IMR-90 (cell line): ENCODE data around the gene A3GALT2. TPM values are rescaled to one million over a fixed set of nuclear protein-coding genes. Genes with fewer than 3 reads are reported as not detected.

Experiments used
- ATAC-seq: fragments of 200-7000 bp; cut with Tn5 transposase; 2 replicates; pipeline ENCODE4 v1.9.1; 2020; ENCODE audit warnings: low read depth, mild to moderate bottlenecking, moderate library complexity
- BruUV-seq: library from RNA; stranded (reverse); fragments of 400-500 nt; replicated peaks from 2 replicates; lab custom pipeline; 2021; lab: Mats Ljungman, UMichigan
- CTCF ChIA-PET: fragments of 300-600 bp; formaldehyde crosslinking; extraction: SDS; loops from one replicate; lab custom pipeline; 2021; ENCODE audit warnings: antibody characterized with exemption; lab: Yijun Ruan, JAX
- POLR2A ChIA-PET: fragments of 300-600 bp; sonication (Branson Sonifier 250); formaldehyde crosslinking; loops from one replicate; lab custom pipeline; 2022; ENCODE audit warnings: antibody characterized with exemption; ENCODE audit not compliant: unreplicated experiment; lab: Charles Lee
- DNase-seq: peaks from one replicate; pipeline ENCODE4 v3.0.0; 2013
- H2AFZ ChIP-seq: replicated peaks from 2 replicates; pipeline ENCODE3; 2013; ENCODE audit warnings: low read length, mild to moderate bottlenecking; ENCODE audit not compliant: poor library complexity
- H2AK5ac ChIP-seq: 2 replicates; pipeline ENCODE4 v1.6.1; 2013; ENCODE audit warnings: low read depth, low read length, inconsistent platforms
- H2AK9ac ChIP-seq: replicated peaks from 2 replicates; pipeline ENCODE3; 2013; ENCODE audit warnings: mild to moderate bottlenecking, low read depth, low read length, moderate library complexity; ENCODE audit not compliant: poor library complexity
- H2BK120ac ChIP-seq: 2 replicates; pipeline ENCODE4 v1.6.1; 2013; ENCODE audit warnings: low read depth, low read length, inconsistent platforms
- H2BK15ac ChIP-seq: 3 replicates; pipeline ENCODE4 v1.6.1; 2013; ENCODE audit warnings: low read depth, low read length, inconsistent platforms
- H2BK20ac ChIP-seq: 2 replicates; pipeline ENCODE4 v1.6.1; 2013; ENCODE audit warnings: low read depth, mild to moderate bottlenecking, inconsistent platforms, low read length, moderate library complexity
- H2BK5ac ChIP-seq: 2 replicates; pipeline ENCODE4 v1.6.1; 2013; ENCODE audit warnings: mild to moderate bottlenecking, low read depth, low read length, inconsistent platforms; ENCODE audit not compliant: poor library complexity, severe bottlenecking
- H3K14ac ChIP-seq: replicated peaks from 2 replicates; pipeline ENCODE4 v1.6.1; 2013; ENCODE audit warnings: low read depth, low read length, inconsistent platforms
- H3K18ac ChIP-seq: 2 replicates; pipeline ENCODE4 v1.6.1; 2013; ENCODE audit warnings: low read depth, low read length, control low read depth
- H3K23ac ChIP-seq: 2 replicates; pipeline ENCODE4 v1.6.1; 2013; ENCODE audit warnings: low read depth, low read length, inconsistent platforms
- H3K27ac ChIP-seq: 2 replicates; pipeline ENCODE4 v1.5.1; 2013; ENCODE audit warnings: mild to moderate bottlenecking, control low read depth, low read length; ENCODE audit not compliant: insufficient read depth
- H3K27me3 ChIP-seq: 2 replicates; pipeline ENCODE4 v1.6.1; 2013; ENCODE audit warnings: low read length; ENCODE audit not compliant: control insufficient read depth, insufficient read depth
- H3K36me3 ChIP-seq: 2 replicates; pipeline ENCODE4 v1.6.1; 2013; ENCODE audit warnings: low read length, mixed read lengths; ENCODE audit not compliant: control insufficient read depth, insufficient read depth
- H3K4ac ChIP-seq: 2 replicates; pipeline ENCODE4 v1.6.1; 2013; ENCODE audit warnings: low read depth, low read length, inconsistent platforms
- H3K4me1 ChIP-seq: 2 replicates; pipeline ENCODE4 v1.6.1; 2013; ENCODE audit warnings: low read length, mixed read lengths; ENCODE audit not compliant: control insufficient read depth, insufficient read depth
- H3K4me2 ChIP-seq: 2 replicates; pipeline ENCODE4 v1.6.1; 2013; ENCODE audit warnings: low read depth, mild to moderate bottlenecking, control low read depth, low read length, moderate library complexity
- H3K4me3 ChIP-seq: 2 replicates; pipeline ENCODE4 v1.5.1; 2013; ENCODE audit warnings: low read depth, mild to moderate bottlenecking, control low read depth, low read length, moderate library complexity; ENCODE audit not compliant: insufficient read depth
- H3K56ac ChIP-seq: 2 replicates; pipeline ENCODE4 v1.6.1; 2013; ENCODE audit warnings: low read length, inconsistent platforms; ENCODE audit not compliant: insufficient read depth; ENCODE audit errors: extremely low read depth
- H3K79me1 ChIP-seq, 2 experiments: 2 replicates each; pipeline ENCODE4 v1.6.1; 2013; ENCODE audit warnings: low read length in 2 of 2, inconsistent platforms in 1 of 2, low read depth in 1 of 2
- H3K9ac ChIP-seq: 2 replicates; pipeline ENCODE4 v1.6.1; 2013; ENCODE audit warnings: low read depth, low read length, control low read depth
- H3K9me1 ChIP-seq: 2 replicates; pipeline ENCODE4 v1.6.1; 2013; ENCODE audit warnings: low read length, inconsistent platforms; ENCODE audit not compliant: insufficient read depth
- H3K9me3 ChIP-seq: 2 replicates; pipeline ENCODE4 v1.6.1; 2013; ENCODE audit warnings: low read length; ENCODE audit not compliant: control insufficient read depth, insufficient read depth
- H4K20me1 ChIP-seq: 2 replicates; pipeline ENCODE4 v1.6.1; 2013; ENCODE audit warnings: low read length, inconsistent platforms; ENCODE audit not compliant: insufficient read depth
- H4K5ac ChIP-seq: 2 replicates; pipeline ENCODE4 v1.6.1; 2013; ENCODE audit warnings: mild to moderate bottlenecking, low read depth, low read length, control low read depth
- H4K8ac ChIP-seq, 2 experiments: 2 replicates each; pipeline ENCODE4 v1.6.1; 2013; ENCODE audit warnings: low read depth in 2 of 2, low read length in 2 of 2, control low read depth in 1 of 2, inconsistent platforms in 1 of 2
- H4K91ac ChIP-seq: 2 replicates; pipeline ENCODE4 v1.6.1; 2013; ENCODE audit warnings: low read depth, low read length, inconsistent platforms; ENCODE audit not compliant: insufficient read depth
- BHLHE40 ChIP-seq: fragments of 150-350 bp; IDR thresholded peaks from 2 replicates; pipeline ENCODE4 v1.6.1; 2016; ENCODE audit warnings: mild to moderate bottlenecking, low read depth, low read length
- CEBPB ChIP-seq: IDR thresholded peaks from 2 replicates; pipeline ENCODE4 v1.6.1; 2012; ENCODE audit warnings: low read depth, low read length, improper control_type of control experiment
- CHD1 ChIP-seq: IDR thresholded peaks from 2 replicates; pipeline ENCODE4 v1.6.1; 2012; ENCODE audit warnings: low read depth, low read length, improper control_type of control experiment
- CTCF ChIP-seq: conservative IDR thresholded peaks from 2 replicates; pipeline ENCODE4 v1.5.1; 2012; ENCODE audit warnings: mild to moderate bottlenecking, low read depth, low read length, improper control_type of control experiment
- FOS ChIP-seq: fragments of 150-350 bp; IDR thresholded peaks from 2 replicates; pipeline ENCODE4 v1.6.1; 2016; ENCODE audit warnings: low read depth, low read length
- MAFK ChIP-seq: IDR thresholded peaks from 2 replicates; pipeline ENCODE4 v1.6.1; 2012; ENCODE audit warnings: low read depth, low read length, improper control_type of control experiment
- MAZ ChIP-seq: IDR thresholded peaks from 2 replicates; pipeline ENCODE4 v1.6.1; 2012; ENCODE audit warnings: low read depth, mild to moderate bottlenecking, low read length, improper control_type of control experiment, moderate library complexity, borderline replicate concordance
- MXI1 ChIP-seq: IDR thresholded peaks from 2 replicates; pipeline ENCODE4 v1.6.1; 2012; ENCODE audit warnings: low read depth, mild to moderate bottlenecking, low read length, moderate library complexity, borderline replicate concordance
- NFE2L2 ChIP-seq: fragments of 150-350 bp; IDR thresholded peaks from 2 replicates; pipeline ENCODE4 v1.6.1; 2016; ENCODE audit warnings: low read depth, mild to moderate bottlenecking, low read length
- POLR2A ChIP-seq: IDR thresholded peaks from 2 replicates; pipeline ENCODE4 v1.6.1; 2012; ENCODE audit warnings: mild to moderate bottlenecking, low read depth, low read length
- RAD21 ChIP-seq: IDR thresholded peaks from 2 replicates; pipeline ENCODE4 v1.6.1; 2012; ENCODE audit warnings: low read length, improper control_type of control experiment
- RCOR1 ChIP-seq: IDR thresholded peaks from 2 replicates; pipeline ENCODE4 v1.6.1; 2012; ENCODE audit warnings: mild to moderate bottlenecking, low read length, improper control_type of control experiment; ENCODE audit not compliant: insufficient replicate concordance
- RFX5 ChIP-seq: IDR thresholded peaks from 2 replicates; pipeline ENCODE4 v1.8.0; 2012; ENCODE audit warnings: low read depth, mild to moderate bottlenecking, low read length, moderate library complexity
- SMC3 ChIP-seq: fragments of 150-350 bp; IDR thresholded peaks from 2 replicates; pipeline ENCODE4 v1.6.1; 2016; ENCODE audit warnings: low read depth, mild to moderate bottlenecking, antibody characterized with exemption, low read length, moderate library complexity
- USF2 ChIP-seq: fragments of 150-350 bp; IDR thresholded peaks from 2 replicates; pipeline ENCODE4 v1.6.1; 2017; ENCODE audit warnings: mild to moderate bottlenecking, antibody characterized with exemption, low read length, low read depth
- WGBS, 2 experiments: methylation state at CpG; one replicate each; pipeline versions ENCODE4 v1.1.5 to v1.1.7; 2013; ENCODE audit warnings: missing lambda C conversion rate in 2 of 2; ENCODE audit not compliant: insufficient read length in 1 of 2; ENCODE audit errors: extremely low coverage in 2 of 2; 5-methylcytosine and 5-hydroxymethylcytosine counted together
- dilution Hi-C: fragments of 300-500 bp; cut with HindIII; formaldehyde crosslinking; loops from one replicate; pipeline ENCODE4 v1.14.3; 2018; ENCODE audit warnings: low sequenced_read_pairs; ENCODE audit not compliant: unreplicated experiment
- in situ Hi-C: fragments of 300-500 bp; cut with MboI; formaldehyde crosslinking; loops from 3 replicates; pipeline ENCODE4 v1.14.3; 2019; ENCODE audit warnings: low sequenced_read_pairs, inconsistent platforms, mixed read lengths
- intact Hi-C: fragments of 100-400 bp; cut with micrococcal nuclease; formaldehyde crosslinking; loops from 2 replicates; pipeline ENCODE4 v1.10.0; 2022
- polyA plus RNA-seq, 3 experiments: library from polyadenylated mRNA; depleted of rRNA; stranded (reverse); fragments of >200 nt; gene quantifications; 2 replicates each; pipeline ENCODE4 v1.2.3, GENCODE V29; 2012; ENCODE audit warnings: low replicate concordance in 1 of 3
- total RNA-seq: library from RNA; depleted of rRNA; stranded (reverse); fragments of >200 nt; gene quantifications from 2 replicates; pipeline ENCODE4 v1.2.3, GENCODE V29; 2012

A3GALT2 gene
- total and polyA plus RNA-seq, 2 of the 4 experiments (the other 2 are of a cell fraction): not detected

GRCh38 chr1:33277488-33278084 is 43.3 kb downstream of the A3GALT2 start:
- H3K4ac ChIP-seq: no peak overlapping the region
- no peak overlapping the region for H4K91ac ChIP-seq
- no peak overlapping the region for H3K4me2 ChIP-seq
- H2BK20ac ChIP-seq: no peak overlapping the region
- TF ChIP-seq RCOR1: no peak
- no peak for TF ChIP-seq RAD21
- no peak for TF ChIP-seq SMC3
- TF ChIP-seq POLR2A: no peak
- TF ChIP-seq CEBPB: no peak
- no peak for TF ChIP-seq CTCF
- TF ChIP-seq MXI1: no peak
- TF ChIP-seq USF2: no peak
- no peak for TF ChIP-seq FOS
- no peak for TF ChIP-seq BHLHE40
- TF ChIP-seq NFE2L2: no peak
- no peak for TF ChIP-seq RFX5
- TF ChIP-seq MAFK: no peak
- TF ChIP-seq MAZ: no peak
- no peak for TF ChIP-seq CHD1
- H3K9ac ChIP-seq: no peak overlapping the region
- H3K23ac ChIP-seq: no peak overlapping the region
- BruUV-seq: no TSS peak
- DNase-seq (no peak), ATAC-seq (no peak)
- H3K9me3 ChIP-seq: no peaks in the 10 kb centered on the region
- H2AK5ac ChIP-seq: no peak overlapping the region
- peaks cover 10% of the 10 kb centered on the region for H3K9me1 ChIP-seq
- H2BK5ac ChIP-seq: no peak overlapping the region
- H2AFZ ChIP-seq: no peak overlapping the region
- CTCF ChIA-PET: interaction anchor here (1.6 kb wide), 1 partner anchor 18 kb away, joined by 6 read pairs; no protein-coding TSS in a partner anchor
- dilution Hi-C loops (no loop called here), intact Hi-C loops (no loop called here), in situ Hi-C loops (no loop called here)
- no peak overlapping the region for H3K56ac ChIP-seq
- H2AK9ac ChIP-seq: no peak overlapping the region
- H2BK15ac ChIP-seq: no peak overlapping the region
- no peak overlapping the region for H3K14ac ChIP-seq
- no peak overlapping the region for H3K27ac ChIP-seq
- peaks cover 26 to 35% of the 10 kb centered on the region in 2 experiments for H3K79me1 ChIP-seq
- no peaks in the 10 kb centered on the region; the same call in 1 of the 2 replicates for H3K4me1 ChIP-seq
- H3K36me3 ChIP-seq: peaks cover 36% of the 10 kb centered on the region
- 94% methylated on average over 9 of the region's 11 CpGs; no CpG with 5 or more reads in 1 of the 2 experiments for WGBS, 2 experiments
- H4K20me1 ChIP-seq: peaks cover 9% of the 10 kb centered on the region; the same call in 1 of the 2 replicates
- no peak overlapping the region for H4K8ac ChIP-seq
- no peak overlapping the region for H3K18ac ChIP-seq
- no peak overlapping the region for H2BK120ac ChIP-seq
- H3K4me3 ChIP-seq: no peak overlapping the region
- POLR2A ChIA-PET: no interaction called here
- H4K5ac ChIP-seq: no peak overlapping the region
- H3K27me3 ChIP-seq: no peaks in the 10 kb centered on the region
